ENCODE results near the gene ANKRD23. TPM values are rescaled to one million over a fixed set of nuclear protein-coding genes. Genes with fewer than 3 reads are reported as not detected.

ANKRD23 gene
- total and polyA plus RNA-seq, 2 of the 13 experiments (the other 11 are each of a cell fraction or from before 2014, with no cell fraction given), result 1.5 to 1.6 TPM

- TF ChIP-seq NR2F1 (CRISPR knock-in tag; IDR thresholded peaks at IDR 0.05) (0 out of 4 replicates have a peak, but pooled peaks of 1 of the 2 experiments have one; percentile 11), SMAD3 (CRISPR knock-in tag; IDR thresholded peaks at IDR 0.05) (peak; percentile 48; the same call in 1 of the 2 replicates), NFIC (IDR thresholded peaks at IDR 0.05; ENCODE audit: low read length) (no peak), ARNTL (CRISPR knock-in tag; IDR thresholded peaks at IDR 0.05) (peak; percentile 86), ZNF441 (CRISPR knock-in tag; IDR thresholded peaks at IDR 0.05; ENCODE audit: borderline replicate concordance) (no peak), THAP11 (CRISPR knock-in tag; IDR thresholded peaks at IDR 0.05) (peak; percentile 75), PHF21A (CRISPR knock-in tag; IDR thresholded peaks at IDR 0.05) (no peak), GMEB2 (CRISPR knock-in tag; IDR thresholded peaks at IDR 0.05; ENCODE audit: low read depth) (no peak), ZNF510 (CRISPR knock-in tag; IDR thresholded peaks at IDR 0.05; ENCODE audit: low read depth) (no peak; the same call in 1 of the 2 replicates), TAF1 (CRISPR knock-in tag; IDR thresholded peaks at IDR 0.05) (peak; percentile 85), ZBTB7B (CRISPR knock-in tag; IDR thresholded peaks at IDR 0.05) (peak; percentile 60; the same call in 1 of the 2 replicates), SKI (IDR thresholded peaks at IDR 0.05; ENCODE audit: partially characterized antibody) (peak; percentile 18), POLR2AphosphoS5 (IDR thresholded peaks at IDR 0.05; ENCODE audit: low read depth, low read length) (peak; percentile 91), ZNF841 (CRISPR knock-in tag; IDR thresholded peaks at IDR 0.05; ENCODE audit: borderline replicate concordance) (no peak; the same call in 1 of the 2 replicates), AKNA (CRISPR knock-in tag; IDR thresholded peaks at IDR 0.05; ENCODE audit: borderline replicate concordance) (no peak), RARG (CRISPR knock-in tag; IDR thresholded peaks at IDR 0.05; ENCODE audit: low read depth) (no peak), PCBP2 (optimal IDR thresholded peaks at IDR 0.05; ENCODE audit: low read depth, low read length, poor library complexity, severe bottlenecking) (no peak), ARID2 (CRISPR knock-in tag; IDR thresholded peaks at IDR 0.05; ENCODE audit: borderline replicate concordance) (no peak), CBX2 (IDR thresholded peaks at IDR 0.05; ENCODE audit: low read depth, low read length) (no peak), CBX2 (CRISPR knock-in tag; IDR thresholded peaks at IDR 0.05; ENCODE audit: low read depth) (no peak)
- TF ChIP-seq, protein P1, sequence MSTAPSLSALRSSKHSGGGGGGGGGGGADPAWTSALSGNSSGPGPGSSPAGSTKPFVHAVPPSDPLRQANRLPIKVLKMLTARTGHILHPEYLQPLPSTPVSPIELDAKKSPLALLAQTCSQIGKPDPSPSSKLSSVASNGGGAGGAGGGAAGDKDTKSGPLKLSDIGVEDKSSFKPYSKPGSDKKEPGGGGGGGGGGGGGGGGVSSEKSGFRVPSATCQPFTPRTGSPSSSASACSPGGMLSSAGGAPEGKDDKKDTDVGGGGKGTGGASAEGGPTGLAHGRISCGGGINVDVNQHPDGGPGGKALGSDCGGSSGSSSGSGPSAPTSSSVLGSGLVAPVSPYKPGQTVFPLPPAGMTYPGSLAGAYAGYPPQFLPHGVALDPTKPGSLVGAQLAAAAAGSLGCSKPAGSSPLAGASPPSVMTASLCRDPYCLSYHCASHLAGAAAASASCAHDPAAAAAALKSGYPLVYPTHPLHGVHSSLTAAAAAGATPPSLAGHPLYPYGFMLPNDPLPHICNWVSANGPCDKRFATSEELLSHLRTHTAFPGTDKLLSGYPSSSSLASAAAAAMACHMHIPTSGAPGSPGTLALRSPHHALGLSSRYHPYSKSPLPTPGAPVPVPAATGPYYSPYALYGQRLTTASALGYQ (CRISPR knock-in tag; IDR thresholded peaks at IDR 0.05), result peak; percentile 16; the same call in 1 of the 2 replicates
These were observed 24.9 kb upstream of the ANKRD23 start (continued) for GRCh38 chr2:96868555-96869280.

All from HepG2 (cell line).